ENCODE results near the gene DCDC2B. TPM values are rescaled to one million over a fixed set of nuclear protein-coding genes. Genes with fewer than 3 reads are reported as not detected.
"Not testable (repeated sequence)": the region's sequence is repeated elsewhere in the genome, so short reads cannot be mapped to it uniquely, and the experiment has no call there.

The DCDC2B gene
- not detected for total RNA-seq

DNA sequence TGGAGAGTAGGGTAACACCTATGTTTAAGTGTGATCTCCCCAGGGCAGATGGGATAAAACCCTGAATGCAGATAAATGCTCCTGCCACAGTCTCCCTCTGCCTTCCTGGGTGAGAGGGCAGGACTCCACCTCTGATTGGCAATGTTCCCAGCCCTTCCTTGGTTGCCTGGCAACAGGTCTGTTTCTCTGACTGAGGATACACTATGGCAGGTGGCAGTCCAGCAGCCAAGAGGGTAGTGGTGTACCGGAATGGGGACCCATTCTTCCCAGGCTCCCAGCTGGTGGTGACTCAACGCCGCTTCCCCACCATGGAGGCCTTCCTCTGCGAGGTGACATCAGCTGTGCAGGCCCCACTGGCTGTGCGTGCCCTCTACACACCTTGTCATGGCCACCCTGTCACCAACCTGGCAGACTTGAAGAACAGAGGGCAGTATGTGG is at the start of gene DCDC2B:
TSS of gene DCDC2B (plus strand) at position 199 of the 438 bp plus-strand sequence. CDS start at position 204, 5 bp downstream.
- H3K4me1 ChIP-seq, result peaks cover 0 to 23% (median 10%) of the 10 kb centered on the region in 4 donors
- no peak for DNase-seq (ENCODE audit: low spot score in 2 of 2)
- no peaks in the 10 kb centered on the region for H3K27me3 ChIP-seq
- 84 to 86% methylated on average over 1 to 5 of the region's 5 CpGs for WGBS, 2 donors
- no peak within 1 kb of the TSS for H3K4me3 ChIP-seq
- TF ChIP-seq EP300 (IDR thresholded peaks at IDR 0.05), result no peak
- no peak for TF ChIP-seq POLR2A (IDR thresholded peaks at IDR 0.05)
- TF ChIP-seq, protein P1, sequence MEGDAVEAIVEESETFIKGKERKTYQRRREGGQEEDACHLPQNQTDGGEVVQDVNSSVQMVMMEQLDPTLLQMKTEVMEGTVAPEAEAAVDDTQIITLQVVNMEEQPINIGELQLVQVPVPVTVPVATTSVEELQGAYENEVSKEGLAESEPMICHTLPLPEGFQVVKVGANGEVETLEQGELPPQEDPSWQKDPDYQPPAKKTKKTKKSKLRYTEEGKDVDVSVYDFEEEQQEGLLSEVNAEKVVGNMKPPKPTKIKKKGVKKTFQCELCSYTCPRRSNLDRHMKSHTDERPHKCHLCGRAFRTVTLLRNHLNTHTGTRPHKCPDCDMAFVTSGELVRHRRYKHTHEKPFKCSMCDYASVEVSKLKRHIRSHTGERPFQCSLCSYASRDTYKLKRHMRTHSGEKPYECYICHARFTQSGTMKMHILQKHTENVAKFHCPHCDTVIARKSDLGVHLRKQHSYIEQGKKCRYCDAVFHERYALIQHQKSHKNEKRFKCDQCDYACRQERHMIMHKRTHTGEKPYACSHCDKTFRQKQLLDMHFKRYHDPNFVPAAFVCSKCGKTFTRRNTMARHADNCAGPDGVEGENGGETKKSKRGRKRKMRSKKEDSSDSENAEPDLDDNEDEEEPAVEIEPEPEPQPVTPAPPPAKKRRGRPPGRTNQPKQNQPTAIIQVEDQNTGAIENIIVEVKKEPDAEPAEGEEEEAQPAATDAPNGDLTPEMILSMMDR (IDR thresholded peaks at IDR 0.05), result no peak
- peaks cover 0 to 25% (median 0%) of the 10 kb centered on the region in 3 donors for H3K36me3 ChIP-seq
- H3K27ac ChIP-seq, result no peak within 1 kb of the TSS
- H3K9me3 ChIP-seq, result no peaks in the 10 kb centered on the region

DNA sequence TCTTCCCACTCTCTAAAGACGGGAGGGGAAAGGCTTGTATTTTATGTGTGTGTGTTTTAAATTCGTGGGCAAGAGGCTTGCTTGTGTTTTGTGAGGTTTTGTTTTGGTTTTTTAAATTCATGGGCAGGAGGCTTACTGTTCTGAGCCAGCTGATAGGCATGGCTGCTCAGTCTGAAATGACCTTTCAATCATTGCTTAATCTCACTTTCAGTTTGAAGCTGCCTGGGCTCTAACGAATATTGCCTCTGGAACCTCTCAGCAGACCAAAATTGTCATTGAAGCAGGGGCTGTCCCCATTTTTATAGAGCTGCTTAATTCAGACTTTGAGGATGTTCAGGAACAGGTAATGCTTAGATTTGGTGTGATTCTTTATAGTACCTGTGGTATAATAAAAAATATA is 49.7 kb upstream of the DCDC2B start:
- Histone ChIP-seq H3K36me3 (peaks cover 3 to 93% (median 11%) of the 10 kb centered on the region in 3 donors), H3K4me3 (no peak overlapping the region), H3K9me3 (no peaks in the 10 kb centered on the region), H3K27me3 (no peaks in the 10 kb centered on the region), H3K27ac (no peak overlapping the region), H3K4me1 (peaks cover 0 to 1% (median 0%) of the 10 kb centered on the region in 4 donors)
- 79 to 84% methylated on average over 3 of the region's 3 CpGs for WGBS, 2 donors
- no peak for TF ChIP-seq POLR2A (IDR thresholded peaks at IDR 0.05)
- no peak for TF ChIP-seq EP300 (IDR thresholded peaks at IDR 0.05)
- TF ChIP-seq, protein P1 (IDR thresholded peaks at IDR 0.05), result no peak
- DNase-seq (ENCODE audit: low spot score in 2 of 2), result no peak

DNA sequence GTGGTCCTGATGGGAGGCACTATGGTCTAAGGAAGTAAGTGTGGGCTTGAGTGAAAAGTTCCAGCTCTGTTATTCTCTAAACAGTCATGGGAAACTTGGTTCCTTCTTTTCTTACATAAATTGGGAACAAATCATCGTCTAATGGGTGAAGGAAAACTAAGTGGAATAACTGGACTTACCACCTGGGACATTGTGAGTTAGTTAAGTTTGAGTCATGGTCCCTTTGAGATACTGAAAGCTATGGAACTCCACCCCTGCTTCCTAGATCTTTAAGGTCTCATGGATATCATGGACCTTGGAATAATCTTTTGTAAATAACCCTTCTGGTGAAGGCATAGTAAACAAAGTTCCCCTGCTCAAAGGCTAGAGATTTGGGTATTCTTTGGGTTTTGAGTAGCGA is 45.5 kb upstream of the DCDC2B start:
- Histone ChIP-seq H3K36me3 (peaks cover 3 to 99% (median 8%) of the 10 kb centered on the region in 3 donors), H3K4me3 (no peak overlapping the region), H3K4me1 (no peaks in the 10 kb centered on the region), H3K27me3 (no peaks in the 10 kb centered on the region), H3K9me3 (no peaks in the 10 kb centered on the region), H3K27ac (no peak overlapping the region)
- TF ChIP-seq POLR2A (IDR thresholded peaks at IDR 0.05) (no peak), EP300 (IDR thresholded peaks at IDR 0.05) (no peak)
- TF ChIP-seq, protein P1 (IDR thresholded peaks at IDR 0.05), result no peak
- DNase-seq (ENCODE audit: low spot score in 2 of 2), result no peak
- WGBS, 2 donors, result 91 to 95% methylated on average over 2 of the region's 2 CpGs

DNA sequence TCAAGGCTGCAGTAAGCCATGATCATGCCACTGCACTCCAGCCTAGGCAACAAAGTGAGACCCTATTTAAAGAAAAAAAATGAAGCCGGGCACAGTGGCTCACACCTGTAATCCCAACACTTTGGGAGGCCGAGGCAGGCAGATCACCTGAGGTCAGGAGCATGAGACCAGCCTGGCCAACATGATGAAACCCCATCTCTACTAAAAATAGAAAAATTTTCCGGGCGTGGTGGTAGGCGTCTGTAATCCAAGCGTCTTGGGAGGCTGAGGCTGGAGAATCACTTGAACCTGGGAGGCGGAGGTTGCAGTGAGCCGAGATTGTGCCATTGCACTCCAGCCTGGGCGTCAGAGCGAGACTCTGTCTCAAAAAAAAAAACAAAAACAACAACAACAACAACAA is 43.3 kb upstream of the DCDC2B start:
- H3K36me3 ChIP-seq, result peaks cover 3 to 99% (median 22%) of the 10 kb centered on the region in 3 donors
- WGBS, 2 donors, result 89 to 92% methylated on average over 10 of the region's 10 CpGs

DNA sequence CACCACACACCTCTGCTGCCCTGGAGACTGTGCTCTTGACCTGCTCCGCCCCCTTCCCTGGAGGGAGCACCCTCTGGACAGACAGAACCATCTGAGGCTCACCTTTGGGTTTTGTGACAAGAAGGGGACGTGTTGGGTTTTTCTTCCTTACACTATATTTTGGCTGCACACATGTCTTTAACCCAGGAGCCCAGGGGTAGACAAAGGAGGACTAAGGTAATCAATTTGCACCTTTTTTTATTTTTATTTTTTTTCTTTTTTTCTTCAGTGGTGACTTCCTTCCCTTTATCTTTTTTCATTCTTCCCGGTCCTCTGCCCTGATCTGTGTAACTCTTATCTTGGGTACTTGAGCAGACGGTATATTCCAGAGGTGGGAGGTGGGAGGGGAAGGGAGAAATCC is 37.9 kb upstream of the DCDC2B start:
- WGBS, 2 donors, result 85 to 88% methylated on average over 4 of the region's 4 CpGs
- peaks cover 0 to 90% (median 32%) of the 10 kb centered on the region in 3 donors for H3K36me3 ChIP-seq
- TF ChIP-seq, protein P1 (IDR thresholded peaks at IDR 0.05), result no peak
- TF ChIP-seq EP300 (IDR thresholded peaks at IDR 0.05) (no peak), POLR2A (IDR thresholded peaks at IDR 0.05) (no peak)

More for the DNA sequence above, 43.3 kb upstream of the DCDC2B start:
- not testable (repeated sequence) for H3K9me3 ChIP-seq; H3K4me3 ChIP-seq; H3K27ac ChIP-seq; DNase-seq (ENCODE audit: low spot score in 2 of 2); H3K27me3 ChIP-seq; H3K4me1 ChIP-seq

More for the DNA sequence above, 37.9 kb upstream of the DCDC2B start:
- Histone ChIP-seq H3K4me1 (no peaks in the 10 kb centered on the region), H3K27me3 (no peaks in the 10 kb centered on the region), H3K27ac (no peak overlapping the region), H3K4me3 (no peak overlapping the region), H3K9me3 (no peaks in the 10 kb centered on the region)
- no peak for DNase-seq (ENCODE audit: low spot score in 2 of 2)

Measured in tibial nerve (tissue), 4 donors.